ENCODE results near the gene DCPS.
"Not testable (repeated sequence)": the region's sequence is repeated elsewhere in the genome, so short reads cannot be mapped to it uniquely, and the experiment has no call there.

The DCPS gene

GRCh38 chr11:126345759-126346585 is 42.1 kb downstream of the DCPS start:
- DNase-seq: no peak

DNA sequence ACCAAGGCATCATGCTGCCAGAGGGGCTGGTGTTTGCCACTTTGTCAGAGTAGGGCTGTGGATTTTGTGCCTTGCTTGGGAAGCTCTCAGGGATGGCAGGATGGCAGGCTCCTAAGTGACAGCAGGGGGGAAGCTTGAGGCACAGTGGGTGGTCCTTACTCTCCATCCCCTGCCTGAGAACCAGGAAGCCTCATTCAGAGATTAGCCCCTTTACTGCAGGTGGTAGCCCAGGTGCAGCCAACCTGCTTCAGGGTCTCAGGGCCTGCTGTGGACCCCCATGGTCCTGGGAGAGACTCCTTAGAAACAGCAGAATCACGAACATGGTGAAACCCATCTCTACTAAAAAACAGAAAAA is 42.7 kb downstream of the DCPS start:
- no peak for DNase-seq

GRCh38 chr11:126346946-126347345 is 43.1 kb downstream of the DCPS start:
- DNase-seq: not testable (repeated sequence)

DNA sequence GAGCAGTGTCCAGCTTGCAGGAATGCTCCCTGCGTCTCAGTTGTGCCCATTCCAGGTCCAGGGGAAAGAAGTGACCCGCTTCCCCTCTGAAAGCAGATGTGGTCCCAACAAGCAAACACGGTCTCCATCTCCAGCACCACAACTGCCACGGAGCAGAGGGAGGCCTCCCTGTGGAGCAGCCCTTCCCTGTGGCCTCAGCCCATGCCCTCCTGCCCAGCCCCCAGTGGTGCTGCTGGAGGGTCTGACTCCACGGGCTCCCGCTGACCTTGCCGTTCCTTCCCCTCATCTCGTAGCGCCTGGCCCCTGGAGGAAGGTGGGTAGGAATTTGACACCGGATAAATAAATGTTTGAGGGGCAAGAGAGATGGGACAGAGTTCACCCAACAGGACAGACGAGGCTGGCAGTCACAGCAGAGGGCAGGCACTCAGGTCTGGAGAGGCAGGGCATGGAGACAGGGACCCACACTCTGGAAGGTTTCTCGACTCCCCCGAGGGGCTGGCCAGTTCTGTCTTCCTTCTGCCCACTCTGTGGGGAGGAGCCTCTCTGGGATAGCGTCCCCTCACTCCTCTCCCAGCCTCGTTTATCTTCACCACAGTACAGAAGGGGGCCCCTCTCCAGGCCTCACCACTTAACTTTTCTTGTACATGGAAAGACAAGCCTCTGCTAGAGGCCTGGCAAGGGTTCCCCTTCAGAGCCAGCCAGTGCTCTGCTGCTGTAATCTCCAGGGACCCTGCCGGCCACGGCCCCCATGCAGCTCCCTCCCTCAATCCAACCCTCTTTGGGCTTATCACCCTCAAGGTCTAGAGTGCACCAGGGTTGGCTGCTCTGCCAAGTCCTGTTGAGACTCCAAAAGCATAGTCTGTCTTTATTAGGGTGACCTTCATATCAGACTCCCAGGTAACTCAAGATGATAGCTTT is 44.1 kb downstream of the DCPS start:
- no peak for DNase-seq

DNA sequence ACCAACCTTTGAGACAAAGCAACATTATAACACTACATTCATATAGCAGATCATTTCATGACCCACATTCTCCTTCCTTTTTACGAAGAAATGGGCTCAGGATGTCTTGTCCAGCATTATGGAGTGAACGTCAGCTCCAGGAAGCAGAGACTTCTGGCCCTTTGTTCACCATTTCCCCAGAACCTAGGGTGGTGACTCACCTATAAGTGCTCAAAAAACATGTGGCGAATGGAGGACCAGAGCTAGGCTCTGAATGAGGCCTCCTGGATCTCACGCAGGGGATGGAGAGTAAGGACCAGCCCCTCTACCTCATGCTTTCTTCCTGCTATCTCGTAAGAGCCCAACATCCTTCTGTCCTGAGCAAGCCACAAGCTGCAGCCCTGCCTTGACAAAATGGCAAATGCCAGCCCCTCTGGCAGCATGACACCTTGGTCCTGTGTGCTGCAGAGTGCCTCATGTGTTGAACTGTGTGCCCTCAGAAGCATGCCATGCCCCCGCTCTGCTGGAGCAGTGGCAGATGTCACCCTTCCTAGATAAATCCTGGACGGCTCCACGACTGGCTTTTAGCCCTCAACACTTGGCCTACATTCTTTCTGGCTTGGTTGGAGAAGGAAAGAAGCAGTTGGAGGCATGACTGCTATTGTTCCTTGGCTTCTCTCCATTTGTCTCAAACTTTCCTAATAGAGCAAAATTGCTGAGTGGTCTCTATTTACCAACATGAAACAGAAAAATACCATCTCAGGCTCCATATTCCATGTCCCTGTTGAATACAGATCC is 45.1 kb downstream of the DCPS start:
- no peak for DNase-seq

DNA sequence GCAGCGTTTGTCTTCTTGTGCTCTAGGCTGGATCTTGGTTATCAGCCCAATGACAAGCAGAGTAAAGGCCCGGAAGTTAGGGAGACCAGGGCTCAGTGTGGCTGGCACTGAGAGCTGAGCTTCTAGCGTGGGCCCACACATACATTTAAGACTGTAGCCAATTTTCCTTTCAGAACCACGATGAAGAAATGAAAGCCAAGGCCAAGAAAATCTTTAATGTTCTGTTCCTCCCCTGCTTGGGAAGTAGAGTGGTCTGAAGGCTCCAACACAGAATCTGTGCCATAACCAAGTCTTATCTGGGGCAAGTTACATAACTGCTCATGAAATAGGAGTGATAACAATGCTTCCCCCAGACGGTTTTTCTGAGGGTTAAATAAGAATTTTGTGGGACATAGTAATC is 47.0 kb downstream of the DCPS start:
- DNase-seq: no peak

GRCh38 chr11:126352163-126352562 is 48.3 kb downstream of the DCPS start:
- DNase-seq: no peak

DNA sequence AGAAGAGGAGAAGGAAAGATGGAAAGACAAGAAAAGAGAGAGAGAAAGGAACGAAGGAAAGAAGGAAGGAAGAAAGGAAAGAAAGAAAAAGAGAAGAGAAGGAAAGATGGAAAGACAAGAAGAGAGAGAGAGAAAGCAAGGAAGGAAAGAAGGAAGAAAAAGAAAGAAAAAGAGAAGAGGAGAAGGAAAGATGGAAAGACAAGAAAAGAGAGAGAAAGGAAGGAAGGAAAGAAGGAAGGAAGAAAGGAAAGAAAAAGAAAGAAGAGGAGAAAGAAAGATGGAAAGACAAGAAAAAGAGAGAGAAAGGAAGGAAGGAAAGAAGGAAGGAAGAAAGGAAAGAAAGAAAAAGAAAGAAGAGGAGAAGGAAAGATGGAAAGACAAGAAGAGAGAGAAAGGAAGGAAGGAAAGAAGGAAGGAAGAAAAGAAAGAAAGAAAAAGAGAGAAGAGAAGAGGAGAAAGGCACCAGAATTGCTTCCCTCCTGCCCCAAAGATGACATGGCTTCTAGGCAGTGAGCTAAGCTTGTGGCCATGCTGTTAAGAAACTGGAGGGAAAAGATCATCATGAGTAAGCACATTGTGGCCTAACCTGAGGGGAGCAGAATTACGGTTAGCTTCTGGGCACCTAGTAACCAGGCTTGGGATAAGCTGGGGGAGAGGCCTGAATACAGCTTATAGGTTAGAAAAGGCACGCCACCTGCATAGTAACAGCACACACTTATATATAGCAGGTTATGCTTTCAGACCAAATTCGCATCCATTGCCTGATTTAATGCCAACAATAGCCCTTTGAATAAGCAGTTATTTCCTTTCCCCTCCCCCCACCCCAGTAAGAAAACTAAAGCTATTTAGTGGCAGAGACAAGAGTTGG is 49.3 kb downstream of the DCPS start:
- DNase-seq: no peak

- no peak for DNase-seq
Observed at GRCh38 chr11:126354631-126355323, 50.9 kb downstream of the DCPS start.

DNA sequence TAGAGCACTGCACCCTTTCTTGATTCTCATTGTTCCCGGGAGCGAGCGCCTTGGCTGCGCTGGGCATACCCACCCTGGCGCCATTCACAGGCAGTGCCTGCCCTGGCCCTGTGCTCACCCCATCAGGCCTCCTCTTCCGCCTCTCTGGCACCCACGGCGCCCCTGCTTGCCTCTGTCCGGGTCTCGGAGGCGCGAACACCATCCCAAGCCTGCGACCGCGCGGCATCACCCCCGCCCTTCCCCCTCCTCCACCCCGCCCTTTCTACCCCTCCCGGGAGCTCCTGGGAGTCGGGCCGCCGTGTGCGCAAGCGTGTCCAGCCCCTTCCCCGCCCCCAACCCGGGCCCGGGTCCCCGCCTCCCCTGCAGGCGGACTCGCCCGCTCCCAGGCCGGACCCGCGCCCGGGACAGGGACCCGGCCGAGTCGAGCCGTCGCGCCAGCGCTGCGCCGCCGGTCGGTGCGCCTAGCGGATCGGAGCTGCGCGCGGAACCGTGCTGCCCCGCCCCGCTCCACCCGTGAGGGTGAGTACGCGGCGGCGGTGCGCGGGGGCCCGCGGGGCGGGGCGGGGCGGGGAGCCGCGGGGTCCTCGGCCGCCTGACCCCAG is 51.6 kb downstream of the DCPS start, which contains the start of gene ST3GAL4:
Gene ST3GAL4 (plus strand): TSS at position 363 of the 602 bp plus-strand sequence. CDS start 50,470 bp downstream, outside the sequence.
- DNase-seq: no peak

- no peak for DNase-seq
Observed at GRCh38 chr11:126355926-126356897, 52.4 kb downstream of the DCPS start.

GRCh38 chr11:126357055-126357962 is 53.4 kb downstream of the DCPS start:
- no peak for DNase-seq

DNA sequence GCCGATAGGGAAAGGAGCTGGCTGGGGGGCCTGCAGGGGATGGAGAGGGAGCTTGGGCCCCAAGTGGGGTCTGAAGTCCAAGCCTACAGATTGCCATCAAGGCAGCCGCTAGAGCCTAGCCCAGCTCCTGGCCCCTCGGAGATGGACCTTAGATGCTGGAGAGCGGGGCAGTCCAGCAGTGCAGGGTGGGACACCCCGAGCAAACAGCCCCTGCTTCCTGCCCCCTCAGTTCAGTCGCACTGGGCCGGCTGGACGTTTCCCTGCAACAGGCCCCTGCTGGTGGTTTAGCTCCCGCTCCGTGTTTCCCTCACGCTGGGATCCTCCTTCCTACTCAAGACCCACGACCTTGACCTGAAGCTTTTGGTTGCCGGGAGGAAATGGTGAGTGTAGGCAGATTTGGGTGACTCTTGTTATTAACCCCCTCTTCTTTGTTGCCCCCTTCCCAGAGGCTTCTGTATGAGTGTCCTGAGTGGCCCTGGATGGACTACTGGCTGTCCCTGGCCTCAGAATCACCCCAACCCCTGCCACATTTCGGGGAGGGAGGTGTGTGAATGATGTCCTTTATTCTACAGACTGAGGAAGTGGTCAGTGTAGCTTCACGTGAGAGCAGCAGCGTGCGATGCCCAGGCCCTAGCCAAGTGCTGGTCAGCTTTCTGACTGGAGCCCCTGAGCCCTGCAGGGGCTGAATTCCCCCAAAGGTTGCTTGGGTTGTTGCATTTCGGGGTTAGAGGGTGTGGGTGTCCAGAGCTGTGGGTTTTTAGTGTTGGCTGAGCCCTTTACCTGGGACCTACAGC is 54.3 kb downstream of the DCPS start:
- no peak for DNase-seq

DNA sequence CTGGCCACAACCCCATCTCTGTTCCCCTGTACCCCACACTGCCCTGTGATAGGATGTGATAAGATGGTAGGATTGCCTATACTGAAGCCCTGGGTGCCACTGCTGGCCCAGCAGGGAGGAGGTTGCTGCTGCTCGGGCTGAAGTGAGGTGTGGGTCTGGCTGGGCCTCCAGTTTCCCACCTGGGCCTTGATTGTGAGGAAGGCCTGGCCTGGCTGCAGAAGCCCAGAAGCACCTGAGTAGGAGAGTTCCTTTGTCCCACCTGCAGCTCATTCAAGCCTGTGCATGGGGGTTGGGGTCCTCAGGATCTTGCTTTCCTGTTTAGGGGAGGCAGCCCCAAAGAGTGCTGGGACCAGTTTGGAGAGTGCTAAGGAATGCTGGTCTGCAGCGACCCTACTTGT is 54.9 kb downstream of the DCPS start:
- no peak for DNase-seq

DNA sequence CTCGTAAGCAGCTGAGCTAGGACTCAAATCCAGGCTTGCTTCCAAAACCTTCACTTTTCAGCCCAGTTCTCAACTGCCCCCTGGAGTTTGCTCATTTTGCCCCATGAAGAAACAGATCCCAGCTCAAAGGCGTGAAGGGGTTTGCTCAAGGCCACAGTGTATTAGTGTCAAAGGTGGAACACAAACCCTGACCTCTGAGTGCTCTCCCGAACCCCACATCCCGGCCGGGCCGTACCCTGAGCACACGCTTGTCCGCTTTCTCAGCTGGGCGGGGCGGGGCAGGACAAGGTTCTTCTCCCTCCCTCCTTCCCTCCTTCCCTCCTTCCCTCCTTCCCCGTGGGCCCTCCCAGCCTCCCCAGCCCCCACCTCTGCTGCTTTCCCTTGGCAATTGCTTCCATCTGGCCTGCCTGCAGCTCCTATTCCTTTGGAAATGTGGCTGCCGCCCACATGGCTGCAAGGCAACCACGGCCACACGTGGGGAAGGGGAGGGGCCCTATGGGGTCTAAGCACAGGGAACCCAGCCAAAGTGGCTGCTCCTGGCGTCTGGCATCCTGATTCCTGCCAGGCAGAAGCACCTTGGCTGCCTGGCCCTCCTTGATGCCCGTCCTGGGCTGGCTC is 55.7 kb downstream of the DCPS start:
- DNase-seq: peak; percentile 92

DNA sequence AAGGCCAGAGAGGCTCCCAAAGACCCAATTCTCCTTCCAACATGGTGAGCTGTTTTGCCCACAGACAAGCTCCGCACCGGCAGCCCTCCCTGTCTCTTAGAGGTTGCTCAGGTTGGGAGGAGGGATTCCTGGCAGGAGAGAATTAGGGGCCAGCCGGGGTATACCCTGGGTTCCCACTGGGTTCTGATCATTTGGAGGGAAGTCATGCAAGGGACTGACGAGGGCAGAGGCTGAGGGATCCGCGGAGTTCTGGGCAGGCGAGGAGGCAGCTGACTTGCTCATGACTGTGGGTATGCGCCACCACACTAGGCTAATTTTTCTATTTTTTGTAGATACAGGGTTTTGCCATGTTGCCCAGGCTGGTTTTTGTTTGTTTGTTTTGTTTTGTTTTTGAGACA is 56.2 kb downstream of the DCPS start:
- no peak for DNase-seq

- no peak for DNase-seq
Observed at GRCh38 chr11:126361400-126361799, 57.5 kb downstream of the DCPS start.

Data from NCI-H2029 (cell line).